Breast epithelium (tissue), 3 donors: ENCODE results near the gene PIGK.

Source experiments
- CTCF ChIP-seq, 3 donors: fragments of 450-650 bp; IDR thresholded peaks; one replicate each; pipeline ENCODE4 v1.5.1; 2016 to 2017; ENCODE audit warnings: antibody characterized with exemption in 3 of 3, mild to moderate bottlenecking in 3 of 3, moderate library complexity in 3 of 3
- POLR2A ChIP-seq: fragments of 450-650 bp; IDR thresholded peaks from one replicate; pipeline ENCODE4 v1.6.1; 2016; ENCODE audit warnings: antibody characterized with exemption, mild to moderate bottlenecking, moderate library complexity
- POLR2AphosphoS5 ChIP-seq, 3 donors: sonication (generic); formaldehyde crosslinking; IDR thresholded peaks; one replicate each; pipeline ENCODE4 v1.6.1; 2017; ENCODE audit warnings: antibody characterized with exemption in 3 of 3

- no peak for TF ChIP-seq CTCF (IDR thresholded peaks at IDR 0.05)
- no peak for TF ChIP-seq POLR2AphosphoS5 (IDR thresholded peaks at IDR 0.05)
- TF ChIP-seq POLR2A, result no peak
These were observed 180.1 kb downstream of the PIGK start for GRCh38 chr1:77039111-77039510.
